Neuronal stem cell (in vitro differentiated cells): ENCODE results near the gene TMEM150C.

Experiments
- DNase-seq: peaks from one replicate; pipeline ENCODE4 v3.0.0-alpha.2; 2013; ENCODE audit warnings: low spot score
- H2AFZ ChIP-seq: one replicate; pipeline ENCODE4 v1.6.1; 2013; ENCODE audit warnings: mild to moderate bottlenecking, low read length, inconsistent platforms
- H2AK5ac ChIP-seq: 2 replicates; pipeline ENCODE4 v1.6.1; 2013; ENCODE audit warnings: low read depth, mild to moderate bottlenecking, inconsistent platforms, low read length, moderate library complexity, mixed read lengths
- H2BK120ac ChIP-seq: 2 replicates; pipeline ENCODE4 v1.6.1; 2013; ENCODE audit warnings: low read depth, mild to moderate bottlenecking, inconsistent platforms, low read length, moderate library complexity, mixed read lengths
- H2BK12ac ChIP-seq: one replicate; pipeline ENCODE4 v1.6.1; 2013; ENCODE audit warnings: low read length, inconsistent platforms
- H2BK15ac ChIP-seq: 2 replicates; pipeline ENCODE4 v1.6.1; 2013; ENCODE audit warnings: mild to moderate bottlenecking, low read length, inconsistent platforms, mixed read lengths
- H2BK5ac ChIP-seq: one replicate; pipeline ENCODE4 v1.6.1; 2013; ENCODE audit warnings: inconsistent platforms, mild to moderate bottlenecking, low read length, moderate library complexity
- H3K14ac ChIP-seq: one replicate; pipeline ENCODE4 v1.6.1; 2013; ENCODE audit warnings: low read length, inconsistent platforms
- H3K18ac ChIP-seq: 2 replicates; pipeline ENCODE4 v1.6.1; 2013; ENCODE audit warnings: low read length, inconsistent platforms
- H3K23ac ChIP-seq: 2 replicates; pipeline ENCODE4 v1.6.1; 2013; ENCODE audit warnings: low read depth, mild to moderate bottlenecking, mixed read lengths, low read length, inconsistent platforms; ENCODE audit not compliant: poor library complexity
- H3K27ac ChIP-seq: replicated peaks from 3 replicates; pipeline ENCODE4 v1.5.1; 2013; ENCODE audit warnings: low read length, inconsistent platforms
- H3K27me3 ChIP-seq, 3 experiments: 2 replicates each; pipeline ENCODE4 v1.6.1; 2013; ENCODE audit warnings: low read length in 3 of 3, mild to moderate bottlenecking in 2 of 3, inconsistent platforms in 1 of 3, low read depth in 1 of 3, mixed read lengths in 1 of 3, moderate library complexity in 1 of 3; ENCODE audit not compliant: control insufficient read depth in 3 of 3, insufficient read depth in 3 of 3
- H3K36me3 ChIP-seq, 2 donors: replicated peaks in 1 of 2; 2 replicates each; pipeline ENCODE4 v1.6.1; 2013; ENCODE audit warnings: low read length in 2 of 2; ENCODE audit not compliant: control insufficient read depth in 2 of 2, insufficient read depth in 2 of 2
- H3K4ac ChIP-seq: 2 replicates; pipeline ENCODE4 v1.6.1; 2013; ENCODE audit warnings: inconsistent platforms, mild to moderate bottlenecking, low read length, moderate library complexity
- H3K4me1 ChIP-seq, 2 donors: 1 replicate in 1 of 2; 2 replicates in 1 of 2; pipeline ENCODE4 v1.6.1; 2013; ENCODE audit warnings: low read length in 2 of 2, low read depth in 1 of 2; ENCODE audit not compliant: control insufficient read depth in 2 of 2, insufficient read depth in 1 of 2
- H3K4me2 ChIP-seq: one replicate; pipeline ENCODE4 v1.6.1; 2013; ENCODE audit warnings: mild to moderate bottlenecking, low read length, inconsistent platforms; ENCODE audit not compliant: insufficient read depth, poor library complexity, severe bottlenecking
- H3K4me3 ChIP-seq, 2 donors: 2 replicates each; pipeline ENCODE4 v1.5.1; 2013; ENCODE audit warnings: low read length in 2 of 2, mild to moderate bottlenecking in 2 of 2, inconsistent platforms in 1 of 2, moderate library complexity in 1 of 2
- H3K79me1 ChIP-seq: one replicate; pipeline ENCODE4 v1.6.1; 2013; ENCODE audit warnings: low read depth, mild to moderate bottlenecking, inconsistent platforms, low read length, moderate library complexity
- H3K9ac ChIP-seq: one replicate; pipeline ENCODE4 v1.6.1; 2013; ENCODE audit warnings: mild to moderate bottlenecking, low read depth, low read length, inconsistent platforms; ENCODE audit not compliant: poor library complexity
- H3K9me3 ChIP-seq, 2 donors: replicated peaks in 1 of 2; 2 replicates each; pipeline versions ENCODE3 to v1.6.1; 2013; ENCODE audit warnings: low read length in 2 of 2, mild to moderate bottlenecking in 2 of 2, inconsistent platforms in 1 of 2, low read depth in 1 of 2, mixed read lengths in 1 of 2, moderate library complexity in 1 of 2; ENCODE audit not compliant: control insufficient read depth in 2 of 2, insufficient read depth in 1 of 2
- H4K8ac ChIP-seq: one replicate; pipeline ENCODE4 v1.6.1; 2013; ENCODE audit warnings: low read depth, mild to moderate bottlenecking, inconsistent platforms, low read length, moderate library complexity
- H4K91ac ChIP-seq: one replicate; pipeline ENCODE4 v1.6.1; 2013; ENCODE audit warnings: low read length, low read depth, mild to moderate bottlenecking, inconsistent platforms; ENCODE audit not compliant: poor library complexity
- WGBS, 2 donors: extraction: QIAGEN DNeasy Blood & Tissue Kit; methylation state at CpG; one replicate each; pipeline ENCODE4 v1.1.7; 2013; ENCODE audit warnings: missing lambda C conversion rate in 2 of 2, mixed read lengths in 1 of 2; ENCODE audit not compliant: insufficient read length in 2 of 2, insufficient replicate concordance in 1 of 2; ENCODE audit errors: extremely low coverage in 2 of 2; 5-methylcytosine and 5-hydroxymethylcytosine counted together

TMEM150C gene

DNA sequence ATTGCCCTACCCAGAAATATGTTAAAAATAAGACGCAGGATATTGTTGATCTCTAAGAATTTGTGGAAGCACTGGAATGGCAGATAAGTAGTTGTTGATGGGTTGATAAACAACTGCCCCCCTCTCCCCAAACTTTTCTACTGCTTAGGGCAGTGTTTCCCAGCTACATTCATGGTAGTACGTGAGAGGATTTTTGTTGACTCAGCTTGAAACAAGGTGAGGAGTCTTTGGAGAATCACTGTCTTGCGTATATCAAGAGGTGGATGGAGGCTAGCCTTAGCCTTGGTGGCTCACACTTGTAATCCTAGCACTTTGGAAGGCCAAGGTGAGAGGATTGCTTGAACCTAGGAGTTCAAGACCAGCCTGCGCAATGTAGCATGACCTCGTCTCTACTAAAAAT is 125.7 kb downstream of the TMEM150C start:
- H3K9me3 ChIP-seq, result peaks cover 0 to 3% of the 10 kb centered on the region in 2 donors
- H2AK5ac ChIP-seq, result no peak overlapping the region
- H2BK5ac ChIP-seq, result no peak overlapping the region
- H3K9ac ChIP-seq, result no peak overlapping the region
- H3K4me2 ChIP-seq, result no peak overlapping the region
- H3K4ac ChIP-seq, result no peak overlapping the region
- no peak overlapping the region for H2AFZ ChIP-seq
- H4K8ac ChIP-seq, result no peak overlapping the region
- H3K27me3 ChIP-seq, result no peaks in the 10 kb centered on the region
- no peak overlapping the region for H3K4me3 ChIP-seq
- H3K14ac ChIP-seq, result no peak overlapping the region
- no peak overlapping the region for H3K18ac ChIP-seq
- peaks cover 4 to 8% of the 10 kb centered on the region in 2 donors for H3K4me1 ChIP-seq
- no CpG with 5 or more reads among the region's 5 CpGs for WGBS, 2 donors
- H2BK120ac ChIP-seq, result no peak overlapping the region
- H4K91ac ChIP-seq, result no peak overlapping the region
- H3K23ac ChIP-seq, result no peak overlapping the region
- peaks cover 3 to 80% of the 10 kb centered on the region in 2 donors for H3K36me3 ChIP-seq
- no peak overlapping the region for H2BK12ac ChIP-seq
- H3K27ac ChIP-seq, result no peak overlapping the region
- H3K79me1 ChIP-seq, result no peaks in the 10 kb centered on the region
- no peak for DNase-seq
- H2BK15ac ChIP-seq, result no peak overlapping the region

DNA sequence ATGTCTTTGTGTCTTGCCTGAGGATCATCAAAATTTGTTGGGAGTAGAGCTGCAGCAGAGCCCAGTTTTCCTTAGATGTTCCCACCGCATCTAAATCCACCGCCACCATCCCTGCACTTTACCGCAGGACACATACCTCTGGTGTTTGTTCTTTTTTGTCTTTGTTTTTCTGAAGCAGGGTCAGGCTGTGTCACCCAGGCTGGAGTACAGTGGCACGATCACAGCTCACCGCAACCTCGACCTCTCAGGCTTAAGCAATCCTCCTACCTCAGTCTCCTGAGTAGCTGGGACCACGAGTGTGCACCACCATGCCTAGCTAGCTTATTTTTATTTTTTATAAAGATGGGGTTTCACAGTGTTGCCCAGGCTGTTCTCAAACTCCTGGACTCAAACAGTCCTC is 126.8 kb downstream of the TMEM150C start:
- Histone ChIP-seq H3K4me3 (no peak overlapping the region), H4K8ac (peak overlapping the region; percentile 50), H3K4ac (no peak overlapping the region), H3K18ac (no peak overlapping the region), H3K4me2 (no peak overlapping the region), H2BK15ac (no peak overlapping the region), H3K14ac (no peak overlapping the region), H3K23ac (no peak overlapping the region), H2BK12ac (no peak overlapping the region), H3K9ac (no peak overlapping the region), H2AFZ (no peak overlapping the region), H3K36me3 (peaks cover 3 to 72% of the 10 kb centered on the region in 2 donors), H2BK5ac (no peak overlapping the region), H3K9me3 (no peaks in the 10 kb centered on the region), H2AK5ac (no peak overlapping the region), H3K79me1 (no peaks in the 10 kb centered on the region), H3K27ac (no peak overlapping the region), H3K4me1 (peaks cover 4 to 6% of the 10 kb centered on the region in 2 donors), H2BK120ac (no peak overlapping the region), H4K91ac (no peak overlapping the region), H3K27me3 (no peaks in the 10 kb centered on the region)
- DNase-seq, result no peak
- WGBS, 2 donors, result no CpG with 5 or more reads among the region's 7 CpGs

DNA sequence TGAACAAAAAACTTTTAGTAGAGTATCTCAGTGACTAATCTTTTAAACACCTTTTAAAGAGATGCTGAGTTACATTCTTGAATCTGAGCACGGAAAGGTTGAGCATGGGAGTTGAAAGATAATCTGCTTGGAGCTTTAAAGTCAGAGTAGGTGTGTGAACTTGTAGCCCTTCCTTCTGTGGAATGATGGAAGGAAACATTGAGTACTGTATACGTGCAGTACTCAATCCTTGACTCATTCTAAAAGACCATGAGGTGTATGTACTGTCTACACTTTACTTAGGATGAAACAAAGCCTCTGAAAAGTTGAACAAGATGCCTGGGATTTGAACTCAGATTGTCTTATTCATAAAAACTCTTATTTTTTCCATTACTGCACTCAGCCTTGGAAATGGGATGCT is 128.0 kb downstream of the TMEM150C start:
- Histone ChIP-seq H3K4me2 (no peak overlapping the region), H2BK15ac (no peak overlapping the region), H3K18ac (no peak overlapping the region), H4K8ac (no peak overlapping the region), H3K79me1 (peaks cover 2% of the 10 kb centered on the region), H3K14ac (no peak overlapping the region), H2AK5ac (no peak overlapping the region), H3K27me3 (no peaks in the 10 kb centered on the region), H3K4me3 (no peak overlapping the region), H2BK5ac (no peak overlapping the region), H2AFZ (no peak overlapping the region), H4K91ac (no peak overlapping the region), H3K4me1 (peaks cover 4 to 6% of the 10 kb centered on the region in 2 donors), H3K36me3 (peaks cover 3 to 64% of the 10 kb centered on the region in 2 donors), H3K4ac (no peak overlapping the region), H3K9ac (no peak overlapping the region), H2BK12ac (no peak overlapping the region), H3K9me3 (no peaks in the 10 kb centered on the region), H3K27ac (no peak overlapping the region), H3K23ac (no peak overlapping the region), H2BK120ac (no peak overlapping the region)
- no CpG with 5 or more reads among the region's 2 CpGs for WGBS, 2 donors
- DNase-seq, result no peak
